Sciatic nerve (tissue), 2 donors: ENCODE data around the gene CAMKK2. TPM values are rescaled to one million over a fixed set of nuclear protein-coding genes. Genes with fewer than 3 reads are reported as not detected.
"Not testable (repeated sequence)": the region's sequence is repeated elsewhere in the genome, so short reads cannot be mapped to it uniquely, and the experiment has no call there.

Experiments
- ATAC-seq: fragments of 200-7000 bp; cut with Tn5 transposase; one replicate; pipeline ENCODE4 v1.9.1; 2020; ENCODE audit warnings: mild to moderate bottlenecking, moderate library complexity
- DNase-seq: peaks from one replicate; pipeline ENCODE4 v3.0.0-alpha.2; 2020; ENCODE audit warnings: low spot score
- intact Hi-C: fragments of 100-400 bp; cut with DNase I; formaldehyde crosslinking; loops from one replicate; pipeline ENCODE4 v1.14.2; 2022
- total RNA-seq: library from RNA; stranded (reverse); fragmentation: NEBNext Ultra II Directional; extraction: Animal tissue kit (Norgen Biotek cat#: 25700); gene quantifications from one replicate; pipeline ENCODE4 v1.2.1, GENCODE V29; 2021
- donor health status: DM: no; HTN: no; CAD: no.
- donor health status: DM: no; HTN: no; CAD: no.

Gene CAMKK2
- total RNA-seq, 1 donor from 2014 or later, result 32.5 TPM

DNA sequence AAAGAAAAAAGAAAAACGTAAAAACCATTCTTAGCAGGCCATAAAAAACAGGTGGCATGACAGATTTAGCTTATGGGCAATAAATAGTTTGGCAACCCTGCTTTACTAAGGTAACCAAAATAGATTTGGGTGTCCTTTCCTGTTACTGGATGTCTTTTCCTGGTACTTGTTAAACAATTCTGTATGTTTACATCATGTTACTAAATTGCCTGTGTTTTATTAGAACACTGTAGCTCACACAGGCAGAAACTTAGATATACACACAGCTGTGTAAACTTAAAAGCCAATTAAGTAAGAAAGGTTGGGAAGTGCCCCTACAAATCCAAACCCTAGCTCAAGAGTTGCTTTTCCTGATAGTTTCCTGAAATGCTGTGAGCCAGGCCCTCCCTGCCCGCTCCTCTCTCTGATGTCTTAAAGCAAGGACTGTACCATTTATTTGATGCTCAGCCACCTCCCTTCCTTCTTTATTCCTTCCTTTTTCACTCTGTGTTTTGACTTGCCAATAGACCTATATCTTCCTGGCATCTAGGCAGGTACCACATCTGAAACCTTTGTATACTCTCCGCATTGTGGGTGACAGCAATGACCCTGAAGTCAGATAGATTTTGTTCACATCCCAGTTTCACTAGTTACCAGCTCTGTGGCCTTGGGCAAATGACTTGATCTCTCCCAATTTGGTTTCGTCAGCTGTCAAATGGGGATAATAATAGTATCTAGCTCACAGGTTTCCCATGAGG lies 3.7 kb upstream of the CAMKK2 start:
- intact Hi-C loops, result no loop called here
- no peak for ATAC-seq
- DNase-seq, result no peak

GRCh38 chr12:121299662-121300061 lies 3.2 kb upstream of the CAMKK2 start:
- intact Hi-C loops, result no loop called here
- ATAC-seq (no peak), DNase-seq (no peak)

- DNase-seq, ATAC-seq, intact Hi-C loops: not testable (repeated sequence)
Measured at GRCh38 chr12:121298411-121298810, 1.9 kb upstream of the CAMKK2 start.

- intact Hi-C loops, result no loop called here
- DNase-seq (no peak), ATAC-seq (peak; percentile 48)
Measured at GRCh38 chr12:121297435-121297991, 1.0 kb upstream of the CAMKK2 start.

DNA sequence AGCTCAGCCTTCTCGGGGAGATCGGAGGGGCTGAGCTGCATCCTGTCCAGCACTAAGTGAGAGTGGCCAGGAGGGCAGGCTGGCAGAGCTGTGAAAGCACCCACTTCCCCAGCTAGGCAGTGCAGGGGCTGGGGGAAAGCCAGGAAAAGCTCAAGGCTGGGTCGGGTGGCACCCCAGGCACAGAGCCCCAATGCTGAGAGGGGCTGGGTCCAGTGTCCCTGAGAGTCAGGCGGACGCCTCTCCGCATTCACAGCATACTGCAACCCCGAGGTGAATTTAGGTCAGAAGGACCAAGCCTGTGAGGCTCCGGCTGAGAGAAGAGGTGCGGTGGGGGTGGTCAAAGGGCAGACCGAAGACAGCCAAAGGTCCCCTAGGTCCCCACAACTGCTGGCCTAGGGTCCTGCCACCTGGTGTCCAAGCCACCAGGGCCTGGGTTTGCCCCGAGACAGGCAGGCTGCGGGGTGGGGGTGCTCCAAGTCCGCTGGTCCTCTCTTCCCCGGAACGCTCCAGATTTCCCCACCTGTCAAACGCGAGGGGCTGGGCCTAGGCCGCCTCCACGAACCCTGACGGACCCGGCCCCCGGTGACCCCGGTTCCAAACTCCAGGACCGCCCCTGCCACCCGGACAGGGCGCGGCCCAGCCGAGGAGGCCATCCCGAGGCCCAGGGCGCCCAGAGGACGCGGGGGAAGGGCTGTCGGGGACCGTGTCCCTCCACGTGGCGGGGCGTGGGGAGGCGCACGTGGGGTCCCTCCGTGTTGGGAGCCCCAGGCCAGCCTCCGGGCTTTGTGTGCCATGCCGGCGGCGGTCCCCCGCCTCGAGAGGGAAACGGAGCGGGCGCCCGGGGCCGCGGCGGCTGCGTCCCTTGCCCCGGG lies 527 bp downstream of the CAMKK2 start:
- DNase-seq, result peak; percentile 70
- intact Hi-C loops, result no loop called here

DNA sequence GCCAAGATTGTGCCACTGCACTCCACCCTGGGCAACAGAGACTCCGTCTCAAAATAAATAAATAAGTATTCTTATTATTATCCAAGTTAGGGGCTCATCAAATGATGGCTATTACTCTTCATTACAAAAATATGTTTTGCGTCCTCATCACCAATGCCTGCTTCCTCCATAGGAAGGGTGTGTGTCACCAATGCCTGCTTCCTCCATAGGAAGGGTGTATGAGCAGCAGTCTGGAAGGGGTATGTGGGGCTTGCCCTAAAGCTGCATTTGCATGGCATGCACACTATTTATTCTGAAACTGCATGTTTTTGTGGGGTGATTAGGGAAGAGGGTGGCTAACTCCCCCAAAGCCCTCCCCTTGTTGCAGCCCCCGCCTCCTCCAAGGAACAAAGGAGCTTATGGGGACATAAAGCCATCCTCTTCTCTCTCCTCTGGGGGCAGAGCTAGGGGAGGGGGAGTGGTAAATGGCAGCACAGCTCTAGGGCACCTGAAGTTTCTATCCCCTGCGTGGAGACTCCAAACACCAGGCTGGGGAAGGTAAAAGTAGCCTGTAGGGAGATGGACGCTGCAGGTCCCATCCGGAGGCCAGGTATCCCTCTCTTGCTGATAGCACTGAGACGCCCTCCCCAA lies 1.3 kb downstream of the CAMKK2 start:
- intact Hi-C loops, result no loop called here
- ATAC-seq (no peak), DNase-seq (no peak)

More for the DNA sequence above, 527 bp downstream of the CAMKK2 start:
- peak; percentile 39 for ATAC-seq

GRCh38 chr12:121294151-121294889 lies 2.2 kb downstream of the CAMKK2 start:
- ATAC-seq (no peak), DNase-seq (no peak)
- intact Hi-C loops, result no loop called here

- DNase-seq, result no peak
- intact Hi-C loops, result no loop called here
- no peak for ATAC-seq
Measured at GRCh38 chr12:121293603-121294002, 2.9 kb downstream of the CAMKK2 start.

DNA sequence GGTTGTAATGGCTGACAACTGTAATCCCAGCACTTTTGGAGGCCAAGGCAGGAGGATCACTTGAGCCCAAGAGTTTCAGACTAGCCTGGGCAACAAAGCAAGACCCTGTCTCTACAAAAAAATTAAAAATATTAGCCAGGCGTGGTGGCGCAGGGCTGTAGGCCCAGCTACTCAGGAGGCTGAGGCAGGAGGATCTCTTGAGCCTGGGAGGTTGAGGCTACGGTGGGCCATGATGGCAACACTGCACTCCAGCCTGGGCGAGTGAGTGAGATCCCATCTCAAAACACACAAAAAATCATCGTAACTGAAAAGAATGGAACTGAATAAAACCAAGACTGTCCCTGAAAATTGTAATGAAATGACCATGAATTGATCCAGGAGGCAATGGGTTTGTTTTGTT lies 6.1 kb downstream of the CAMKK2 start:
- ATAC-seq (no peak), DNase-seq (no peak)
- intact Hi-C loops, result no loop called here

DNA sequence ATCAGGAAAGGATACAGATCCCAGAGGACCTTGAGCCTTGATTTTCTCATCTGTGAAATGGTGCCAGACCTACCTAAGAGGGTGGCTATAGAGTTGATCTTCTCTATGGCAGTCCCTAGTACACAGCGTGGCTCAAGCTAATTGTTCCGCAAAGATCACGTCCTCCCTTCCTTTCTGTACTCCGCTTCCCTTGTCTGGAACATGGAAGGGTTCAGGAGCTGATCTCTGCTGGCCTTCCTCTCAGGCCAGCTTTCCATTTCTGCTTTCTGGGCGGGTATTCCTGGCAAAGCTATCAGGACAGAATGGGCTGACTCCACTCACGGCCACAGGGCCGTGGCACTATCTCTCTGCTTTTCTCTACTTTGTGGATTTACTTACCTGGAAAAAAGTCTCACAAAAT lies 6.5 kb downstream of the CAMKK2 start:
- intact Hi-C loops, result no loop called here
- ATAC-seq (no peak), DNase-seq (no peak)

- DNase-seq, result peak; percentile 80
- peak; percentile 90 for ATAC-seq
- intact Hi-C loops, result no loop called here
Measured at GRCh38 chr12:121288986-121289385, 7.5 kb downstream of the CAMKK2 start.

GRCh38 chr12:121288158-121288845 lies 8.2 kb downstream of the CAMKK2 start:
- intact Hi-C loops, result no loop called here
- DNase-seq, result no peak
- peak; percentile 14 for ATAC-seq

DNA sequence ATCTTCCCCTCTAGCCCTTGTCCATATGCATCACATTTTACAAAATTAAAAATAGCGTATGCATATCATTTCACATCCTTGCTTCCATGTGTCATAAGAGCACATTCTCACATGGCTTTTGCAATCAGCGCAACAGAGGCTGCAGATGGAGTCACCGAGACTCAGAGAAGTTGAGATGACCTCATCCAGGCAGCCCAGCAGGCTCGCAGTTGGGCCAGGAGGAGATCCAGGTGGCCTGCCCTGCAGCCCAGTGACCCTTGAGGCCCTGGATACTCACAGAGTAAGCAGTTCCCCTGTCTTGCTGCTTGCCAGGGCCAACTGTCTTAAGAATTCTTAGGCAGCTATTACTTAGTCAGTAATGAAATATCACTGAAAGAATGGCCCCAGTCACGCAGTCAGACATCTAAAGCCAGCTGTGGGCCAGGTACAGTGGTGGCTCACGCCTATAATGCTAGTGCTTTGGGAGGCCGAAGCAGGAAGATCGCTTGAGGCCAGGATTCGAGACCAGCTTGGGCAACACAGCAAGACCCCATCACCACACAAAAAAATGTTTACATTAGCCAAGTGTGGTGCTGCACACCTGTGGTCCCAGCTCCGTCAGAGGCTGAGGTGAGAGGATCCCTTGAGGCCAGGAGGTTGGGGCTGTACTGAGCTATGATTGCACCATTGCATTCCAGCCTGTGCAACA lies 9.1 kb downstream of the CAMKK2 start:
- intact Hi-C loops, result no loop called here
- ATAC-seq, result no peak

GRCh38 chr12:121285856-121286255 lies 10.7 kb downstream of the CAMKK2 start:
- no peak for ATAC-seq
- no peak for DNase-seq
- intact Hi-C loops, result no loop called here

More for the DNA sequence above, 9.1 kb downstream of the CAMKK2 start:
- no peak for DNase-seq

DNA sequence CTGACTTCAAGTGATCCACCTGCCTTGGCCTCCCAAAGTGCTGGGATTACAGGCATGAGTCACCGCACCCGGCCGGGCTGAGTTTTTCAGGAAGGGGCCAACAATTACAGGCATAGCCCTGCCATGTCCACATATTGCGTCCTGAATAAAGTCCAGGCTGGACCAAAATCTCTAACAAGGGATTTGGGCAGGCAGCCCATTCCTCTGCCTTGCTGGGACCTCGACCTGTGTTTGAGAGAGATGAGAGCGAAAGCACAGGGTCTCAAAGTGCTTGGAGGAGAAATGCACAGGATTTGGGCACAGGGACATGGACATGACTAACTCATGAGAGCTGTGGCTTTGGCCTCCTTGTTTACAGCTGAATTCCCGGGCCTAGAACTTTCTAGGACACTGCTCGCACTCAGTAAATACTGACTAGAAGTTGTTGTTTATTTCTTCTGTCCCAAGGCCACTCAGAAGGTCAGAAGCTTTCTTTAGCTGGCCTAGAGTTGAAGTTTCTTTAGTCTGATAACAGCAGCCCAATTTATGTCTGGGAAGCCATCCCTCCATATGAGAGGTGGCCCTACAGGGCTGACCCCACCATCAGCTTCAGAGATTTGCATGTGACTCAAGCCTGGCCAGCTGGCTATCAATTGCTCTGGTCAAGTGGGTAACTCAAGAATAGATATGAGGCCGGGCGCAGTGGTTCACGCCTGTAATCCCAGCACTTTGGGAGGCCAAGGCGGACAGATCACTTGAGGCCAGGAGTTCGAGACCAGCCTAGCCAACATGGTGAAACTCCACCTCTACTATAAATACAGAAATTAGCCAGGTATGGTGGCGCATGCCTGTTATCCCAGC lies 11.7 kb downstream of the CAMKK2 start:
- ATAC-seq, result peak; percentile 23
- intact Hi-C loops, result no loop called here
- DNase-seq, result no peak

DNA sequence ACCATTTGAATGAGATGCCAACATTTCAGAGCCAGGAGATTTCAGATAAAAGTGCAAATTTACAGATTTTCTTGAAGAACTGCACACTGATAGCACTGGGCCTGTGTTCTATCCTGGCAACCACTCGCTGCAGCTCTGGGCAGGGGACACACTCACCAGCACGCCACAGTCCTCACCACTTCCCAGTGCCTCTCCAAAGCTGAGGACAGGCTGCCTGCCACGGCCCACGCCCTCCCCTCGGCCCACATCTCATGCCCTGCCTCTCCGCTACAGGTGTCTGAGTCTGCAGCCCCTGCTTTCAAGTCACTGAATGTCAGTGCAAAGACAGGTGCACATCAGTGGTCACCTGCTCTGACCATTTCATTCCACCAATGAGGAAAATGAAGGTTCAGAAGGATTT lies 12.7 kb downstream of the CAMKK2 start:
- no peak for DNase-seq
- ATAC-seq, result no peak
- intact Hi-C loops, result no loop called here

DNA sequence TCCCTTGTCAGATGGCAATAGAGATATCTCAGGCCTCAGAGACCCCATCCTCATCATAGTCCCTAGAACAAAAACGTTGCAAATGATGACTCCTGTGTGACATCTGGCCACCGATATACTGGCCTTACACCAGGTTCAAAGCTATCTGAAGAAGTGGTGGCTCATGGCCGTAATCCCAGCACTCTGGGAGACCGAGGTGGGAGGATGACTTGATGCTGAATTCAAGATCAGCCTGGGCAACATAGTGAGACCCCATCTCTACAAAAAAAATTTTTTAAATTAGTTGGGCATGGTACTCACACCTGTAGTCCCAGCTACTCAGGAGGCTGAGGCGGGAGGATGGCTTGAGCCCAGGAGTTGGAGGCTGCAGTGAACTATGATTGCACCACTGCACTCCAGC lies 13.1 kb downstream of the CAMKK2 start:
- intact Hi-C loops, result no loop called here
- ATAC-seq (no peak), DNase-seq (no peak)
